HEK293 (cell line): ENCODE measurements around the gene KCNQ1.

Experiments
- CTCF ChIA-PET: fragments of 350-600 bp; formaldehyde crosslinking; extraction: SDS; loops from one replicate; lab custom pipeline; 2021; ENCODE audit warnings: antibody characterized with exemption; lab: Yijun Ruan, JAX
- POLR2A ChIA-PET: fragments of 300-600 bp; formaldehyde crosslinking; extraction: SDS; loops from one replicate; lab custom pipeline; 2020; ENCODE audit warnings: antibody characterized with exemption, inconsistent platforms; lab: Yijun Ruan, JAX
- H3K27ac ChIP-seq: fragments of 200-500 bp; sonication (Bioruptor generic); 2 replicates; pipeline ENCODE4 v1.5.1; 2014; ENCODE audit warnings: low read depth, low read length, control low read depth, inconsistent platforms; ENCODE audit errors: extremely low read depth
- H3K36me3 ChIP-seq, 2 experiments: fragments of 200-500 bp in 1 of 2; sonication (Bioruptor generic) in 1 of 2; 1 replicate in 1 of 2; 2 replicates in 1 of 2; pipeline ENCODE4 v1.5.1; 2014 to 2017; ENCODE audit warnings: inconsistent platforms in 2 of 2, low read length in 2 of 2; ENCODE audit not compliant: control insufficient read depth in 2 of 2, insufficient read depth in 1 of 2
- H3K4me1 ChIP-seq: fragments of 200-500 bp; sonication (Bioruptor generic); 2 replicates; pipeline ENCODE4 v1.5.1; 2014; ENCODE audit warnings: mild to moderate bottlenecking, low read length, inconsistent platforms; ENCODE audit not compliant: control insufficient read depth, insufficient read depth
- H3K4me3 ChIP-seq: 2 replicates; pipeline ENCODE4 v1.5.1; 2011; ENCODE audit warnings: low read depth, mild to moderate bottlenecking, control low read depth, low read length, moderate library complexity
- H3K9me3 ChIP-seq: fragments of 200-500 bp; sonication (Bioruptor generic); 2 replicates; pipeline ENCODE4 v1.5.1; 2014; ENCODE audit warnings: low read depth, low read length, inconsistent platforms; ENCODE audit not compliant: control insufficient read depth, insufficient read depth
- ELK4 ChIP-seq: IDR thresholded peaks from 2 replicates; pipeline ENCODE4 v1.6.1; 2011; ENCODE audit warnings: mild to moderate bottlenecking, low read depth, low read length, borderline replicate concordance
- GLI2 ChIP-seq: fragments of 450-650 bp; formaldehyde crosslinking; IDR thresholded peaks from 2 replicates; pipeline ENCODE4; 2017; ENCODE audit warnings: missing biosample characterization, missing genetic modification characterization, low read depth, borderline replicate concordance
- PRDM10 ChIP-seq: fragments of 450-650 bp; formaldehyde crosslinking; IDR thresholded peaks from 2 replicates; pipeline ENCODE4 v1.5.1; 2016; ENCODE audit warnings: missing biosample characterization, missing genetic modification characterization
- SP7 ChIP-seq: fragments of 450-650 bp; formaldehyde crosslinking; IDR thresholded peaks from 2 replicates; pipeline ENCODE4 v1.5.1; 2016; ENCODE audit warnings: missing biosample characterization, missing genetic modification characterization
- YY1 ChIP-seq: fragments of 450-650 bp; formaldehyde crosslinking; IDR thresholded peaks from 2 replicates; pipeline ENCODE4 v1.5.1; 2018; ENCODE audit warnings: missing biosample characterization, missing genetic modification characterization
- ZBTB48 ChIP-seq: fragments of 450-650 bp; formaldehyde crosslinking; IDR thresholded peaks from 2 replicates; pipeline ENCODE4 v1.5.1; 2016; ENCODE audit warnings: missing biosample characterization, missing genetic modification characterization
- ZBTB8A ChIP-seq: fragments of 450-650 bp; formaldehyde crosslinking; IDR thresholded peaks from 2 replicates; pipeline ENCODE4 v1.5.1; 2016; ENCODE audit warnings: missing biosample characterization, missing genetic modification characterization
- ZNF19 ChIP-seq: fragments of 450-650 bp; formaldehyde crosslinking; IDR thresholded peaks from 2 replicates; pipeline ENCODE4; 2016; ENCODE audit warnings: missing biosample characterization, missing genetic modification characterization, low read depth
- ZNF202 ChIP-seq: fragments of 450-650 bp; formaldehyde crosslinking; IDR thresholded peaks from 2 replicates; pipeline ENCODE4 v1.5.1; 2016; ENCODE audit warnings: missing biosample characterization, missing genetic modification characterization, borderline replicate concordance
- ZNF211 ChIP-seq: fragments of 450-650 bp; formaldehyde crosslinking; IDR thresholded peaks from 2 replicates; pipeline ENCODE4 v1.5.1; 2016; ENCODE audit warnings: low read depth, missing biosample characterization, missing genetic modification characterization
- ZNF239 ChIP-seq: fragments of 450-650 bp; formaldehyde crosslinking; IDR thresholded peaks from 2 replicates; pipeline ENCODE4 v1.5.1; 2016; ENCODE audit warnings: missing biosample characterization, missing genetic modification characterization
- ZNF510 ChIP-seq: fragments of 450-650 bp; formaldehyde crosslinking; IDR thresholded peaks from 2 replicates; pipeline ENCODE4 v1.5.1; 2018; ENCODE audit warnings: mild to moderate bottlenecking, missing genetic modification characterization, missing biosample characterization; ENCODE audit not compliant: insufficient replicate concordance
- ZNF521 ChIP-seq: fragments of 450-650 bp; formaldehyde crosslinking; IDR thresholded peaks from 2 replicates; pipeline ENCODE4 v1.5.1; 2017; ENCODE audit warnings: missing biosample characterization, mild to moderate bottlenecking, missing genetic modification characterization
- ZNF654 ChIP-seq: fragments of 450-650 bp; formaldehyde crosslinking; IDR thresholded peaks from 2 replicates; pipeline ENCODE4 v1.5.1; 2016; ENCODE audit warnings: low read depth, missing biosample characterization, missing genetic modification characterization
- ZNF664 ChIP-seq: fragments of 450-650 bp; formaldehyde crosslinking; IDR thresholded peaks from 2 replicates; pipeline ENCODE4 v1.5.1; 2016; ENCODE audit warnings: missing biosample characterization, missing genetic modification characterization
- ZNF701 ChIP-seq: fragments of 450-650 bp; formaldehyde crosslinking; IDR thresholded peaks from 2 replicates; pipeline ENCODE4 v1.5.1; 2016; ENCODE audit warnings: missing biosample characterization, missing genetic modification characterization
- ZNF830 ChIP-seq: fragments of 450-650 bp; IDR thresholded peaks from 2 replicates; pipeline ENCODE4 v1.5.0; 2018; ENCODE audit warnings: missing biosample characterization, missing genetic modification characterization, low read depth, mild to moderate bottlenecking, moderate library complexity
- ZSCAN23 ChIP-seq: fragments of 450-650 bp; formaldehyde crosslinking; IDR thresholded peaks from 2 replicates; pipeline ENCODE4 v1.5.1; 2016; ENCODE audit warnings: missing biosample characterization, missing genetic modification characterization
- TF ChIP-seq, protein P1 (sequence below): fragments of 450-650 bp; formaldehyde crosslinking; IDR thresholded peaks from 2 replicates; pipeline ENCODE4 v1.5.1; 2016; ENCODE audit warnings: missing biosample characterization, missing genetic modification characterization

Gene KCNQ1

DNA sequence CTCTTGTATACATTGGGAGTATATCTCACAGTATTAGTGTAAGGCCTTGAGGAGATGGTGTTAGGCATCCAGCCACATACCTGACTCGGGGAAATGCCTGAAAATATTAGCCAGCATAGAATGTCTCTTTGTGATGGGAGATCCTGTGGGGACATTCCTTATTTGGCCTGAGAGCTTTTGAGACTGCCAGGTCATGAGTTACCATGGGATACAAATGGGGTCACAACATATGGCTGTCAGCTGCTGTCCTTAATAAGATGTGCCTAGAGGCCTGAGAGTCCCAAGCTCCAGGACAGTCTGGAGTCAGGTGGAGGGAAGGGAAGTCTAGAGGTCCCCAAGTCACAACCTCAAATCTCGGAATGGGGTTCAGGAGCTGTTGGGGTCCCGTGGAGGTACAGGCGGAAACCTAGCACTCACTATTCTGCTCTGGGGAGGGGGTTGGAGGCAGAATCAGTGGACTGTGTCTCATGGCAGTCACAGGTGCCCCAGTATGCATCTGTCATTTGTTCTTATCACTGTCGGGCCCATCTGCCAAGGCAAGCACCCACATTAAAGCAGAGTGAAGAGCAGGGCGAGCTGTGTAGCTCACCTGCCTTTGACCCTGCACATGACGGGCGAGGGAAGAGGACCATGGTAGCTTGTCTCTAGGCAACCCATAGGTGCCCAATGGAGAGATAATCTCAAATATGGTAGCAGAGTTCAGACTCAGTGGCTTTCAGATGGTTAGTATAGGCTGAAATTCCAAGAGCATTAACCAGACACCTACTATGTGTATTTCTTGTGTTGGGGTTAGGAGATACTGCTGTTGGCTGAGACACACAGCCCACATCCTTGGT is 225.0 kb downstream of the KCNQ1 start (continued):
- no peak for TF ChIP-seq YY1 (tag by site-specific recombination)
- TF ChIP-seq ZBTB8A (tag by site-specific recombination), result no peak

GRCh38 chr11:2670541-2671100 is 225.8 kb downstream of the KCNQ1 start:
- TF ChIP-seq ELK4 (no peak), ZNF239 (tag by site-specific recombination) (no peak), ZSCAN23 (tag by site-specific recombination) (no peak), ZNF664 (tag by site-specific recombination) (no peak), ZNF211 (tag by site-specific recombination) (no peak), ZNF654 (tag by site-specific recombination) (no peak), ZNF202 (tag by site-specific recombination) (no peak), PRDM10 (tag by site-specific recombination) (no peak), GLI2 (tag by site-specific recombination) (no peak), ZBTB48 (no peak), ZBTB8A (tag by site-specific recombination) (no peak), ZNF701 (tag by site-specific recombination) (no peak), SP7 (tag by site-specific recombination) (no peak), ZNF19 (tag by site-specific recombination) (no peak), ZNF830 (tag by site-specific recombination) (no peak), ZNF521 (tag by site-specific recombination) (no peak), ZNF510 (tag by site-specific recombination) (no peak)
- TF ChIP-seq, protein P1, sequence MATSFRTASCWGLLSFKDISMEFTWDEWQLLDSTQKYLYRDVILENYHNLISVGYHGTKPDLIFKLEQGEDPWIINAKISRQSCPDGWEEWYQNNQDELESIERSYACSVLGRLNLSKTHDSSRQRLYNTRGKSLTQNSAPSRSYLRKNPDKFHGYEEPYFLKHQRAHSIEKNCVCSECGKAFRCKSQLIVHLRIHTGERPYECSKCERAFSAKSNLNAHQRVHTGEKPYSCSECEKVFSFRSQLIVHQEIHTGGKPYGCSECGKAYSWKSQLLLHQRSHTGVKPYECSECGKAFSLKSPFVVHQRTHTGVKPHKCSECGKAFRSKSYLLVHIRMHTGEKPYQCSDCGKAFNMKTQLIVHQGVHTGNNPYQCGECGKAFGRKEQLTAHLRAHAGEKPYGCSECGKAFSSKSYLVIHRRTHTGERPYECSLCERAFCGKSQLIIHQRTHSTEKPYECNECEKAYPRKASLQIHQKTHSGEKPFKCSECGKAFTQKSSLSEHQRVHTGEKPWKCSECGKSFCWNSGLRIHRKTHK (tag by site-specific recombination), result no peak
- ChIA-PET POLR2A (no interaction called here), CTCF (interaction anchor here (0.5 kb wide), 1 partner anchor 221 kb away, joined by 3 read pairs; no protein-coding TSS in a partner anchor)
- no peaks in the 10 kb centered on the region for H3K9me3 ChIP-seq
- peaks cover 0 to 57% of the 10 kb centered on the region in 2 experiments; a peak in 1 of 3 replicates for H3K36me3 ChIP-seq
- H3K4me3 ChIP-seq, result no peak overlapping the region
- no peak overlapping the region for H3K27ac ChIP-seq
- no peaks in the 10 kb centered on the region for H3K4me1 ChIP-seq
